OCI-LY1 (cell line): Measurements from ENCODE around the gene SORCS3.

ENCODE experiments used
- H2AFZ ChIP-seq: fragments of 200-600 bp; sonication (generic), shearing (Covaris generic); 2 replicates; pipeline ENCODE4 v1.6.0; 2014; ENCODE audit warnings: antibody characterized with exemption, mild to moderate bottlenecking, low read length
- H3F3A ChIP-seq: fragments of 200-600 bp; sonication (generic), shearing (Covaris generic); 2 replicates; pipeline ENCODE4 v1.6.0; 2014; ENCODE audit warnings: mild to moderate bottlenecking, antibody characterized with exemption, low read length, moderate library complexity; ENCODE audit not compliant: insufficient read depth
- H3K27ac ChIP-seq: fragments of 200-600 bp; sonication (generic); 2 replicates; pipeline ENCODE4 v1.5.1; 2014; ENCODE audit warnings: low read length, mixed run types, mild to moderate bottlenecking, low read depth; ENCODE audit not compliant: poor library complexity, severe bottlenecking
- H3K27me3 ChIP-seq: fragments of 200-600 bp; sonication (generic); 2 replicates; pipeline ENCODE4 v1.6.0; 2014; ENCODE audit warnings: antibody characterized with exemption, mild to moderate bottlenecking, low read length, moderate library complexity; ENCODE audit not compliant: insufficient read depth
- H3K36me3 ChIP-seq: fragments of 200-600 bp; sonication (generic); 2 replicates; pipeline ENCODE4 v1.6.1; 2014; ENCODE audit warnings: mild to moderate bottlenecking, antibody characterized with exemption, low read length, moderate library complexity, mixed read lengths; ENCODE audit not compliant: insufficient read depth
- H3K4me1 ChIP-seq: fragments of 200-600 bp; sonication (generic); 2 replicates; pipeline ENCODE4 v1.5.1; 2014; ENCODE audit warnings: mild to moderate bottlenecking, low read length, moderate library complexity; ENCODE audit not compliant: insufficient read depth, severe bottlenecking
- H3K4me2 ChIP-seq: fragments of 200-600 bp; sonication (generic), shearing (Covaris generic); 2 replicates; pipeline ENCODE4 v1.6.1; 2014; ENCODE audit warnings: low read length
- H3K4me3 ChIP-seq: fragments of 200-600 bp; sonication (generic); 2 replicates; pipeline ENCODE4 v1.5.1; 2014; ENCODE audit warnings: low read length, low read depth, mild to moderate bottlenecking, mixed read lengths; ENCODE audit not compliant: poor library complexity, severe bottlenecking
- H3K79me2 ChIP-seq: fragments of 200-600 bp; shearing (Covaris generic); 2 replicates; pipeline ENCODE4 v1.6.1; 2016; ENCODE audit warnings: mixed run types, low read length, mixed read lengths; ENCODE audit not compliant: insufficient read depth
- H3K9ac ChIP-seq: fragments of 200-600 bp; sonication (generic), shearing (Covaris generic); 2 replicates; pipeline ENCODE4 v1.6.1; 2014; ENCODE audit warnings: mild to moderate bottlenecking, low read length, mixed read lengths
- H3K9me2 ChIP-seq: fragments of 200-600 bp; sonication (generic), shearing (Covaris generic); 2 replicates; pipeline ENCODE4 v1.6.1; 2014; ENCODE audit warnings: low read depth, mild to moderate bottlenecking, low read length, mixed read lengths
- H3K9me3 ChIP-seq: fragments of 200-600 bp; shearing (Covaris generic); 2 replicates; pipeline ENCODE4 v1.6.1; 2014; ENCODE audit warnings: low read length, mixed read lengths
- H4K20me1 ChIP-seq: fragments of 200-600 bp; sonication (generic), shearing (Covaris generic); 2 replicates; pipeline ENCODE4 v1.6.0; 2016; ENCODE audit warnings: mild to moderate bottlenecking, low read length; ENCODE audit not compliant: insufficient read depth
- EZH2 ChIP-seq: fragments of 200-600 bp; sonication (generic), shearing (Covaris generic); IDR thresholded peaks from 2 replicates; pipeline ENCODE4 v1.8.0; 2017; ENCODE audit warnings: borderline replicate concordance, mixed run types, mild to moderate bottlenecking, antibody characterized with exemption, low read length, moderate library complexity, mixed read lengths
- TF ChIP-seq, protein P1 (sequence below): fragments of 200-600 bp; sonication (generic), shearing (Covaris generic); IDR thresholded peaks from 2 replicates; pipeline ENCODE4 v1.5.1; 2017; ENCODE audit warnings: mild to moderate bottlenecking, antibody characterized with exemption, low read length, moderate library complexity, mixed read lengths

Gene SORCS3

DNA sequence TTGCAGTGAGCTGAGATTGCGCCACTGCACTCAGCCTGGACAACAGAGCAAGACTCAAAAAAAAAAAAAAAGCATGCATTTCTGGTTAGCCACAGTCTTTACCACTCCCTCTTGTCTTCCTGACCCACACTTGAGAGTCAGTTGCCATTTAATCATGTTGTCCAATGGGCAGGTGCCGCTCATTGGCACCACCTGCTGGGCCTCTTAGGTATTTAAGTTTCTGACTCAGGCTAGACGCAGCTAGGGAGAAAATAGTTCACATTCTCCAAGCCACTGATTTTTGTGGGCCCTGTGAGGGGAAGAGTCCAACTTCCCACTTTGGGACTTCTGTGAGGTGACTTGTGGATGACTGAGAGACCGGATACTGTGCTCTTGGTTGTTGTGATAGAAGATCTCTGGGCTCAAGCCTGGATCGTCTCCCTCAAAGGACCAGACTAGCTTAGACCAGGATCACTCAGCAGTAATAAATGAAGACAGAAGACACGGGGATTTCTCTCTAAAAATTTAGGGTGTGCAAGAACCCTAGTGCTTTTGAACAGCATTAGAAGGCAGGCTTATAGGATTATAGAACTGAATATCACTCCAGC, 26.8 kb upstream of the SORCS3 start:
- Histone ChIP-seq H2AFZ (no peak overlapping the region), H3K4me3 (no peak overlapping the region), H4K20me1 (no peaks in the 10 kb centered on the region), H3K9me2 (no peaks in the 10 kb centered on the region), H3K27me3 (no peaks in the 10 kb centered on the region), H3F3A (no peaks in the 10 kb centered on the region), H3K9me3 (no peaks in the 10 kb centered on the region), H3K79me2 (no peaks in the 10 kb centered on the region), H3K36me3 (no peaks in the 10 kb centered on the region), H3K9ac (no peak overlapping the region), H3K4me2 (no peak overlapping the region), H3K27ac (no peak overlapping the region), H3K4me1 (no peaks in the 10 kb centered on the region)
- TF ChIP-seq EZH2: no peak
- TF ChIP-seq, protein P1, sequence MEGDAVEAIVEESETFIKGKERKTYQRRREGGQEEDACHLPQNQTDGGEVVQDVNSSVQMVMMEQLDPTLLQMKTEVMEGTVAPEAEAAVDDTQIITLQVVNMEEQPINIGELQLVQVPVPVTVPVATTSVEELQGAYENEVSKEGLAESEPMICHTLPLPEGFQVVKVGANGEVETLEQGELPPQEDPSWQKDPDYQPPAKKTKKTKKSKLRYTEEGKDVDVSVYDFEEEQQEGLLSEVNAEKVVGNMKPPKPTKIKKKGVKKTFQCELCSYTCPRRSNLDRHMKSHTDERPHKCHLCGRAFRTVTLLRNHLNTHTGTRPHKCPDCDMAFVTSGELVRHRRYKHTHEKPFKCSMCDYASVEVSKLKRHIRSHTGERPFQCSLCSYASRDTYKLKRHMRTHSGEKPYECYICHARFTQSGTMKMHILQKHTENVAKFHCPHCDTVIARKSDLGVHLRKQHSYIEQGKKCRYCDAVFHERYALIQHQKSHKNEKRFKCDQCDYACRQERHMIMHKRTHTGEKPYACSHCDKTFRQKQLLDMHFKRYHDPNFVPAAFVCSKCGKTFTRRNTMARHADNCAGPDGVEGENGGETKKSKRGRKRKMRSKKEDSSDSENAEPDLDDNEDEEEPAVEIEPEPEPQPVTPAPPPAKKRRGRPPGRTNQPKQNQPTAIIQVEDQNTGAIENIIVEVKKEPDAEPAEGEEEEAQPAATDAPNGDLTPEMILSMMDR: peak; percentile 67

DNA sequence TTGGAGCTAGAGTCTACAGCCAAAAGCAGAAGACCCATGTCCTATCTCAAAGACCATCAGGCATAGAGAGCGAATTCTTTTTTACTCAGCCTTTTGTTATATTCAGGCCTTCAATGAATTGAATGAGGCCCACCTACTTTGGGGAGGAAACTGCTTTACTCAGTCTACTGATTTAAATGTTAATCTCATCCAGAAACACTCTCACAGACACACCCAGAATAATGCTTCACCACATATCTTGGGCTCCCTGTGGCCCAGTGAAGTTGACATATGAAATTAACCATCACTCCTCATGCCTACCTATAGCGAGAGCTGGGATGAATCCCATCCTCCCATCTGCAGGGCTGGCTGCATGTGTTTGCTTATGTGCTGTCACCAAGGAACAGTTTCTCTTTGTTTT, 26.0 kb upstream of the SORCS3 start:
- H3K4me1 ChIP-seq: no peaks in the 10 kb centered on the region
- H3F3A ChIP-seq: no peaks in the 10 kb centered on the region
- H3K79me2 ChIP-seq: no peaks in the 10 kb centered on the region
- H3K27ac ChIP-seq: no peak overlapping the region
- H3K9me3 ChIP-seq: no peaks in the 10 kb centered on the region
- no peaks in the 10 kb centered on the region for H3K27me3 ChIP-seq
- H3K9ac ChIP-seq: no peak overlapping the region
- no peaks in the 10 kb centered on the region for H4K20me1 ChIP-seq
- TF ChIP-seq, protein P1: no peak
- no peak for TF ChIP-seq EZH2
- no peak overlapping the region for H3K4me2 ChIP-seq
- H3K36me3 ChIP-seq: no peaks in the 10 kb centered on the region
- no peak overlapping the region for H2AFZ ChIP-seq
- H3K4me3 ChIP-seq: no peak overlapping the region
- no peaks in the 10 kb centered on the region for H3K9me2 ChIP-seq

- Histone ChIP-seq H3K4me1 (no peaks in the 10 kb centered on the region), H4K20me1 (no peaks in the 10 kb centered on the region), H3K9ac (no peak overlapping the region), H3K27ac (no peak overlapping the region), H3K79me2 (no peaks in the 10 kb centered on the region), H3K9me2 (no peaks in the 10 kb centered on the region), H2AFZ (no peak overlapping the region), H3K27me3 (no peaks in the 10 kb centered on the region), H3F3A (no peaks in the 10 kb centered on the region), H3K4me3 (no peak overlapping the region), H3K9me3 (no peaks in the 10 kb centered on the region), H3K36me3 (no peaks in the 10 kb centered on the region), H3K4me2 (no peak overlapping the region)
- TF ChIP-seq, protein P1: no peak
- no peak for TF ChIP-seq EZH2
Measured at GRCh38 chr10:104617831-104618230, 23.3 kb upstream of the SORCS3 start.
